ENCODE data around the gene RAB7B. TPM values are rescaled to one million over a fixed set of nuclear protein-coding genes. Genes with fewer than 3 reads are reported as not detected.

RAB7B gene
- total RNA-seq, 1 experiment from 2014 or later = 3.6 TPM

- ChIA-PET CTCF (interaction anchor here (0.6 kb wide), 1 partner anchor 598 kb away, joined by 3 read pairs; no protein-coding TSS in a partner anchor), POLR2A (interaction anchor here (0.7 to 2.7 kb wide), 4 partner anchors 13 to 47 kb away, joined by 3 to 6 read pairs (median 3); partner anchors contain the start of gene RAB7B)
- no peak for DNase-seq (ENCODE audit: unreplicated experiment)
- Mint-ChIP-seq H3K36me3 (ENCODE audit: insufficient read depth, unreplicated experiment) (no peaks in the 10 kb centered on the region), H3K4me1 (ENCODE audit: insufficient read depth, unreplicated experiment) (peaks cover 14% of the 10 kb centered on the region), H3K9me3 (ENCODE audit: unreplicated experiment) (no peaks in the 10 kb centered on the region), H3K27ac (ENCODE audit: low read depth, unreplicated experiment) (no peak overlapping the region), H3K27me3 (ENCODE audit: insufficient read depth, unreplicated experiment) (no peaks in the 10 kb centered on the region), H3K4me3 (ENCODE audit: unreplicated experiment) (no peak overlapping the region)
- no TSS peak for BruUV-seq (replicated peaks)
- intact Hi-C loops (cut with micrococcal nuclease) = no loop called here
- no peak for TF ChIP-seq CTCF (IDR thresholded peaks at IDR 0.05; ENCODE audit: unreplicated experiment)
Measured at GRCh38 chr1:206049919-206050600, 46.9 kb upstream of the RAB7B start.

GRCh38 chr1:206049293-206049692 lies 46.1 kb upstream of the RAB7B start:
- H3K4me3 Mint-ChIP-seq (ENCODE audit: unreplicated experiment) = no peak overlapping the region
- ChIA-PET POLR2A (interaction anchor here (1.6 kb wide), 1 partner anchor 9 kb away, joined by 4 read pairs; no protein-coding TSS in a partner anchor), CTCF (interaction anchor here (0.8 kb wide), 1 partner anchor 57 kb away, joined by 3 read pairs; no protein-coding TSS in a partner anchor)
- H3K27ac Mint-ChIP-seq (ENCODE audit: low read depth, unreplicated experiment) = no peak overlapping the region
- H3K36me3 Mint-ChIP-seq (ENCODE audit: insufficient read depth, unreplicated experiment) = no peaks in the 10 kb centered on the region
- peaks cover 14% of the 10 kb centered on the region for H3K4me1 Mint-ChIP-seq (ENCODE audit: insufficient read depth, unreplicated experiment)
- DNase-seq (ENCODE audit: unreplicated experiment) = no peak
- no peak for TF ChIP-seq CTCF (IDR thresholded peaks at IDR 0.05; ENCODE audit: unreplicated experiment)
- H3K27me3 Mint-ChIP-seq (ENCODE audit: insufficient read depth, unreplicated experiment) = no peaks in the 10 kb centered on the region
- BruUV-seq (replicated peaks) = no TSS peak
- intact Hi-C loops (cut with micrococcal nuclease) = no loop called here
- H3K9me3 Mint-ChIP-seq (ENCODE audit: unreplicated experiment) = no peaks in the 10 kb centered on the region

GRCh38 chr1:206048582-206048981 lies 45.4 kb upstream of the RAB7B start:
- intact Hi-C loops (cut with micrococcal nuclease) = no loop called here
- BruUV-seq (replicated peaks) = no TSS peak
- TF ChIP-seq CTCF (IDR thresholded peaks at IDR 0.05; ENCODE audit: unreplicated experiment) = no peak
- Mint-ChIP-seq H3K27me3 (ENCODE audit: insufficient read depth, unreplicated experiment) (no peaks in the 10 kb centered on the region), H3K9me3 (ENCODE audit: unreplicated experiment) (no peaks in the 10 kb centered on the region), H3K4me3 (ENCODE audit: unreplicated experiment) (no peak overlapping the region), H3K27ac (ENCODE audit: low read depth, unreplicated experiment) (no peak overlapping the region), H3K36me3 (ENCODE audit: insufficient read depth, unreplicated experiment) (no peaks in the 10 kb centered on the region), H3K4me1 (ENCODE audit: insufficient read depth, unreplicated experiment) (peaks cover 14% of the 10 kb centered on the region)
- CTCF ChIA-PET = interaction anchor here (0.6 to 0.8 kb wide), 2 partner anchors 9 to 58 kb away, joined by 3 read pairs; no protein-coding TSS in a partner anchor
- POLR2A ChIA-PET = interaction anchor here (0.7 to 1.6 kb wide), 2 partner anchors 8 to 52 kb away, joined by 3 to 4 read pairs; no protein-coding TSS in a partner anchor
- DNase-seq (ENCODE audit: unreplicated experiment) = no peak

- CTCF ChIA-PET = interaction anchor here (0.5 to 7.4 kb wide), 4 partner anchors 16 to 385 kb away, joined by 3 to 72 read pairs (median 4); no protein-coding TSS in a partner anchor
- intact Hi-C loops (cut with micrococcal nuclease) = no loop called here
- Mint-ChIP-seq H3K27ac (ENCODE audit: low read depth, unreplicated experiment) (no peak overlapping the region), H3K4me1 (ENCODE audit: insufficient read depth, unreplicated experiment) (peaks cover 14% of the 10 kb centered on the region), H3K36me3 (ENCODE audit: insufficient read depth, unreplicated experiment) (no peaks in the 10 kb centered on the region), H3K27me3 (ENCODE audit: insufficient read depth, unreplicated experiment) (no peaks in the 10 kb centered on the region), H3K9me3 (ENCODE audit: unreplicated experiment) (no peaks in the 10 kb centered on the region), H3K4me3 (ENCODE audit: unreplicated experiment) (no peak overlapping the region)
- DNase-seq (ENCODE audit: unreplicated experiment) = no peak
- POLR2A ChIA-PET = no interaction called here
- TF ChIP-seq CTCF (IDR thresholded peaks at IDR 0.05; ENCODE audit: unreplicated experiment) = no peak
- no TSS peak for BruUV-seq (replicated peaks)
Measured at GRCh38 chr1:206047271-206047670, 44.1 kb upstream of the RAB7B start.
